Measurements from ENCODE around the gene GALNT2.

GALNT2 gene

DNA sequence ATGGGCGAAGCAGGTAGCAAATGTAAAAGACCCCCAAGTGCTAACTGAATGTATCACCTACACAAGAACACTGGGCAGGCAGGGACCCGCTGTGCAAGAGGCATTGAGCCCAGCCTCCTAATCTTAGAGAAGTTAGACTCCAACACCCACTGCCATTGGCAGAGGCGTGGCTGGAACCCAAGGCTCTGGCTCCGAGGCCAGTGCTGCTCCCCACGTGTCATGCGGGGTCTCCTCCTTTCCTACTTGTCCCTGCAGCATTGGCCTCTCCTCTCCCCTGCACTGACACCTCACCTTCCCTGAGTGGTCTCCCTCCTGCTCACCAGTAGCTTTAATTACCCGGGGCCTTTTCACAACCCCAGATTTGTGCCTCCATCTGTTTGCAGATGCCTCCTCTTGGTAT is 107.0 kb downstream of the GALNT2 start:
- H3K79me2 ChIP-seq, result no peaks in the 10 kb centered on the region
- no peak overlapping the region for H2AFZ ChIP-seq
- no peak overlapping the region for H3K9ac ChIP-seq
- H3K4me3 ChIP-seq (ENCODE audit: low read depth, low read length), result no peak overlapping the region
- no peaks in the 10 kb centered on the region for H3K27me3 ChIP-seq (ENCODE audit: control insufficient read depth, insufficient read depth, low read length)
- H3K27ac ChIP-seq, result no peak overlapping the region
- no peaks in the 10 kb centered on the region for H3K9me3 ChIP-seq (ENCODE audit: control insufficient read depth, low read length)
- TF ChIP-seq, protein P1, sequence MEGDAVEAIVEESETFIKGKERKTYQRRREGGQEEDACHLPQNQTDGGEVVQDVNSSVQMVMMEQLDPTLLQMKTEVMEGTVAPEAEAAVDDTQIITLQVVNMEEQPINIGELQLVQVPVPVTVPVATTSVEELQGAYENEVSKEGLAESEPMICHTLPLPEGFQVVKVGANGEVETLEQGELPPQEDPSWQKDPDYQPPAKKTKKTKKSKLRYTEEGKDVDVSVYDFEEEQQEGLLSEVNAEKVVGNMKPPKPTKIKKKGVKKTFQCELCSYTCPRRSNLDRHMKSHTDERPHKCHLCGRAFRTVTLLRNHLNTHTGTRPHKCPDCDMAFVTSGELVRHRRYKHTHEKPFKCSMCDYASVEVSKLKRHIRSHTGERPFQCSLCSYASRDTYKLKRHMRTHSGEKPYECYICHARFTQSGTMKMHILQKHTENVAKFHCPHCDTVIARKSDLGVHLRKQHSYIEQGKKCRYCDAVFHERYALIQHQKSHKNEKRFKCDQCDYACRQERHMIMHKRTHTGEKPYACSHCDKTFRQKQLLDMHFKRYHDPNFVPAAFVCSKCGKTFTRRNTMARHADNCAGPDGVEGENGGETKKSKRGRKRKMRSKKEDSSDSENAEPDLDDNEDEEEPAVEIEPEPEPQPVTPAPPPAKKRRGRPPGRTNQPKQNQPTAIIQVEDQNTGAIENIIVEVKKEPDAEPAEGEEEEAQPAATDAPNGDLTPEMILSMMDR (IDR thresholded peaks at IDR 0.05), result no peak
- H3K4me1 ChIP-seq, result no peaks in the 10 kb centered on the region
- H3K4me2 ChIP-seq (ENCODE audit: low read length), result no peak overlapping the region
- H3K36me3 ChIP-seq (ENCODE audit: control insufficient read depth, insufficient read depth, low read length), result no peaks in the 10 kb centered on the region

DNA sequence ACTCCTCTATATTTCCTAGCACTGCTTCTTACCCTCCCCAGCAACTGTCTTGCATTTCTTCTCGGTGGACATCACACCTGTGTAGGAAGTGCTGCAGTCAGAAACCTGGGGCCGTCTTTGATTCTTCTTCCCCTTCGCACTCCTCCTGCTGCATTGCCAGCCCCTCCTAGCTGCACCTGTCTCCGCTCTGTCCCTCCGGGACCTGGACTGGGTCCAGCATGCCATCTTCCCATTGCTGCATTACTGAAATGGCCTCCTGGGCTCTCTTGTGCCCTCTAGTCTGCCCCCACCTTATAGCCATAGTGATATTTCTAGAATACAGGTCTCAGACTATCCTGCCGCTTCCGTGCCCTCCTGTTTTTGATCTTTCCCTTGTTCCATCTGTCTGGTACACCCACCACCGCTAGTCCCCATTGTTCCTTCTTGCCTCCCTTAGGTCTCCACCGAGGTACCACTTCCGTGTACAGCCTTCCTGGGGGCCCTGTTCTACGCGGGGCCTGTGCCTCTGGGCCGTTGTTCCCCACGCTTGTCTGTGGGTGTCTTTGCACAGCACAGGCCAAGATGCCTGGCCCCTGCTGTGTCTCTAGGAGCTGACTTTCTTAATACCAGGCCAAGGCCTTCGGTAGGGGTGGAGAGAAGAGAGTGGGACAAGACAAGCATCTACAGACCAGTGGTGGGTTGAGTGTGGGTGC is 107.6 kb downstream of the GALNT2 start:
- H3K27ac ChIP-seq, result no peak overlapping the region
- H3K9me3 ChIP-seq (ENCODE audit: control insufficient read depth, low read length), result no peaks in the 10 kb centered on the region
- H3K79me2 ChIP-seq, result no peaks in the 10 kb centered on the region
- no peaks in the 10 kb centered on the region for H3K36me3 ChIP-seq (ENCODE audit: control insufficient read depth, insufficient read depth, low read length)
- H3K9ac ChIP-seq, result no peak overlapping the region
- no peak overlapping the region for H3K4me3 ChIP-seq (ENCODE audit: low read depth, low read length)
- TF ChIP-seq, protein P1 (IDR thresholded peaks at IDR 0.05), result no peak
- no peak overlapping the region for H2AFZ ChIP-seq
- no peaks in the 10 kb centered on the region for H3K4me1 ChIP-seq
- no peaks in the 10 kb centered on the region for H3K27me3 ChIP-seq (ENCODE audit: control insufficient read depth, insufficient read depth, low read length)
- H3K4me2 ChIP-seq (ENCODE audit: low read length), result no peak overlapping the region

DNA sequence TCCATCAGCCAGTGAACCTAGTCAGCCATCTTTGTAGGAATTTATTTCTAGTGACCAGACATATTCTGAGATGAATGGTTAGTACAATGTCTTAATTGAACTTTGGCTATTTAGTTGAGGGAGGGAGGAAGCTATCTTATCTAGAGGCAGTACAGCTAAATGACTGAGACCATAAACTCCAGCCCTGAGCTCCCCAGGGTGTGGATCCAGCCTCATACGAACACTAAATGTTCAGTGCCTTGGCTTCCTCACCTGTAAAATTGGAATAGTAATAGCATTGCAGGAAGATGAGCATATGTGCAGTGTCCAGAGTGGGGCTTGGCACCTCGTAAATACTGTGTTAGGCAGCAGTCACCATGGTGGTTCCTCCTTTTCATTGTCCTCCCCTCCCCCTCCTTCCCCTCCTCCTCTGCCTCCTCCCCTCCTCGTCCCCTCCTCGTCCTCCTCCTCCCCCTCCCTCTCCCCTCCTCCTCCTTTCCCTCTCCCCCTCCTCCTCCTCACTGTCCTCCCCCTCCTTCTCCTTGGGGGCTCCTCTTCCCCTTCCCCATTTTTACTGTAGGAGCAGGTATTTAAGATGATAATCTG is 108.2 kb downstream of the GALNT2 start:
- Histone ChIP-seq H3K79me2 (no peaks in the 10 kb centered on the region), H2AFZ (no peak overlapping the region), H3K9me3 (ENCODE audit: control insufficient read depth, low read length) (no peaks in the 10 kb centered on the region), H3K27me3 (ENCODE audit: control insufficient read depth, insufficient read depth, low read length) (no peaks in the 10 kb centered on the region), H3K4me2 (ENCODE audit: low read length) (no peak overlapping the region), H3K4me3 (ENCODE audit: low read depth, low read length) (no peak overlapping the region), H3K9ac (no peak overlapping the region), H3K27ac (no peak overlapping the region), H3K36me3 (ENCODE audit: control insufficient read depth, insufficient read depth, low read length) (no peaks in the 10 kb centered on the region), H3K4me1 (no peaks in the 10 kb centered on the region)
- TF ChIP-seq, protein P1 (IDR thresholded peaks at IDR 0.05), result no peak

DNA sequence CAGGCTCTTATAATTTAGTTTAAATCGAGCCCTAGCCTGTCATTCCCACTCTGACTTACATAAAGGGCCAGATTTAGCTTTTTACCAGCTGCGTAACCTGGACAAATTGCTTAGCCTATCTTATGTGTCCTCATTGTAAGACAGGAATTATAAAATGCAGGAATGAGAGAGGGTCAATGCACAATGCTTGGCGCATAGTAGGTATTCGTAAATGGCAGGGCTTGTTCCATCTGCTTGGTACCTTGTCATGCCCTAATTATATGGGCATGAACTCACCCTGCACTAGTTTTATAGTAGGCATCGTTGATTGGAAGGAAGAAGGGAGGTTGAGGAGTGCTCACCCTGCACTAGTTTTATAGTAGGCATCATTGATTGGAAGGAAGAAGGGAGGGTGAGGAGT is 108.8 kb downstream of the GALNT2 start:
- Histone ChIP-seq H3K4me2 (ENCODE audit: low read length) (no peak overlapping the region), H3K27me3 (ENCODE audit: control insufficient read depth, insufficient read depth, low read length) (no peaks in the 10 kb centered on the region), H2AFZ (no peak overlapping the region), H3K36me3 (ENCODE audit: control insufficient read depth, insufficient read depth, low read length) (no peaks in the 10 kb centered on the region), H3K4me1 (no peaks in the 10 kb centered on the region), H3K9ac (no peak overlapping the region), H3K27ac (no peak overlapping the region), H3K79me2 (no peaks in the 10 kb centered on the region), H3K9me3 (ENCODE audit: control insufficient read depth, low read length) (no peaks in the 10 kb centered on the region), H3K4me3 (ENCODE audit: low read depth, low read length) (no peak overlapping the region)
- TF ChIP-seq, protein P1 (IDR thresholded peaks at IDR 0.05), result no peak

DNA sequence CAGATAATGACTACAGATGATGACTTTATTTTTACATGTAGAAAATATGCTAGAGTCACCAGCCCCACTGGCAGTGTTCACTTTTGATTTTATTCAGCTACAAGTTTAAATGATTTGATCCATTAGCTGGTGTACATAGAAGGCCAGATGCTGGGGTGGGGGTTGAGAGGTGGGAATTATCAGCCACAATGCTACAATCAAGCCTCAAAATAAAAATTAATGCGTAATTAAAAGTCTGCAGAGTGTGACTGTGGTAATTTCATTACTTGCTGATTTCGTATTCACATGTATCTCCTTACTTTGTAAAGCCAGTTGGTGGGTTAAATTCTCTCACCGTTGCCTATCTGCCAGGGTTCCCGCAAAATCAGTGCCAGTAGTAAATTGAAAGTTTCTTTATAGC is 109.3 kb downstream of the GALNT2 start:
- no peaks in the 10 kb centered on the region for H3K36me3 ChIP-seq (ENCODE audit: control insufficient read depth, insufficient read depth, low read length)
- no peaks in the 10 kb centered on the region for H3K27me3 ChIP-seq (ENCODE audit: control insufficient read depth, insufficient read depth, low read length)
- H3K9me3 ChIP-seq (ENCODE audit: control insufficient read depth, low read length), result no peaks in the 10 kb centered on the region
- H3K4me3 ChIP-seq (ENCODE audit: low read depth, low read length), result no peak overlapping the region
- H2AFZ ChIP-seq, result no peak overlapping the region
- H3K79me2 ChIP-seq, result no peaks in the 10 kb centered on the region
- H3K27ac ChIP-seq, result no peak overlapping the region
- H3K4me2 ChIP-seq (ENCODE audit: low read length), result no peak overlapping the region
- no peaks in the 10 kb centered on the region for H3K4me1 ChIP-seq
- H3K9ac ChIP-seq, result no peak overlapping the region
- TF ChIP-seq, protein P1 (IDR thresholded peaks at IDR 0.05), result no peak

Measured in parathyroid adenoma (tissue), 2 donors.